Spleen (tissue), 11 donors: ENCODE data around the gene SLC39A11. TPM values are rescaled to one million over a fixed set of nuclear protein-coding genes. Genes with fewer than 3 reads are reported as not detected.

Source experiments
- DNase-seq: peaks from one replicate; pipeline ENCODE4 v3.0.0-alpha.2; 2020
- H3K27ac ChIP-seq, 8 donors: fragments of 200-600 bp; sonication (generic) in 7 of 8; 1 replicate in 4 of 8; 2 replicates in 4 of 8; pipeline versions ENCODE4 v1.5.0 to v1.8.0; 2016 to 2021; ENCODE audit warnings: inconsistent platforms in 4 of 8, mild to moderate bottlenecking in 4 of 8, moderate library complexity in 1 of 8
- H3K27me3 ChIP-seq, 7 donors: fragments of 200-600 bp; sonication (generic) in 6 of 7; replicated peaks in 1 of 7; 1 replicate in 4 of 7; 2 replicates in 3 of 7; pipeline versions ENCODE4 v1.5.0 to v1.8.0; 2016 to 2021; ENCODE audit warnings: inconsistent platforms in 3 of 7, mild to moderate bottlenecking in 1 of 7
- H3K36me3 ChIP-seq, 6 donors: fragments of 200-600 bp; sonication (generic) in 5 of 6; 1 replicate in 4 of 6; 2 replicates in 2 of 6; pipeline versions ENCODE4 v1.5.0 to v1.8.0; 2016 to 2021; ENCODE audit warnings: inconsistent platforms in 2 of 6
- H3K4me1 ChIP-seq, 6 donors: fragments of 200-600 bp; sonication (generic) in 5 of 6; 1 replicate in 3 of 6; 2 replicates in 3 of 6; pipeline versions ENCODE4 v1.5.0 to v1.8.0; 2016 to 2021; ENCODE audit warnings: inconsistent platforms in 3 of 6
- H3K4me3 ChIP-seq, 8 donors: fragments of 200-600 bp; sonication (generic) in 7 of 8; 1 replicate in 4 of 8; 2 replicates in 4 of 8; pipeline versions ENCODE4 v1.5.0 to v1.8.0; 2016 to 2021; ENCODE audit warnings: inconsistent platforms in 4 of 8, mild to moderate bottlenecking in 4 of 8, moderate library complexity in 2 of 8
- H3K9me3 ChIP-seq, 8 donors: fragments of 200-600 bp; sonication (generic) in 7 of 8; 1 replicate in 4 of 8; 2 replicates in 4 of 8; pipeline versions ENCODE4 v1.5.0 to v1.8.0; 2016 to 2021; ENCODE audit warnings: inconsistent platforms in 4 of 8
- CTCF ChIP-seq, 11 experiments: fragments of 200-600 bp in 7 of 11; fragments of 450-650 bp in 4 of 11; sonication (generic) in 4 of 11; IDR thresholded peaks in 8 of 11; conservative IDR thresholded peaks in 3 of 11; 1 replicate in 7 of 11; 2 replicates in 4 of 11; pipeline versions ENCODE4 v1.4.0 to v1.8.0; 2016 to 2021; ENCODE audit warnings: antibody characterized with exemption in 11 of 11, inconsistent platforms in 4 of 11, mild to moderate bottlenecking in 1 of 11
- POLR2A ChIP-seq, 3 donors: fragments of 450-650 bp; IDR thresholded peaks; one replicate each; pipeline ENCODE4 v1.5.1; 2017; ENCODE audit warnings: antibody characterized with exemption in 3 of 3, mild to moderate bottlenecking in 1 of 3
- POLR2AphosphoS5 ChIP-seq, 3 donors: sonication (generic); formaldehyde crosslinking; IDR thresholded peaks; one replicate each; pipeline ENCODE4 v1.5.1; 2017; ENCODE audit warnings: antibody characterized with exemption in 3 of 3
- WGBS, 5 donors: extraction: QIAGEN DNeasy Blood & Tissue Kit in 3 of 5; methylation state at CpG; one replicate each; pipeline versions ENCODE4 v1.1.5 to v1.1.7; 2013 to 2018; 5-methylcytosine and 5-hydroxymethylcytosine counted together
- intact Hi-C: fragments of 100-400 bp; cut with DNase I; formaldehyde crosslinking; loops from one replicate; pipeline ENCODE4 v1.15.0; 2023; ENCODE audit warnings: low total_unique reads
- polyA plus RNA-seq, 3 donors: library from polyadenylated mRNA; stranded (reverse); fragments of 200-250 nt; gene quantifications; one replicate each; pipeline ENCODE4 v1.2.1, GENCODE V29; 2013
- total RNA-seq, 7 donors: library from RNA; depleted of rRNA in 3 of 7; stranded (reverse); fragments of >200 nt in 3 of 7; fragmentation: NEBNext Ultra II Directional in 4 of 7; extraction: Animal tissue kit (Norgen Biotek cat#: 25700) in 4 of 7; gene quantifications; one replicate each; pipeline versions ENCODE4 v1.1.0 to v1.2.1, GENCODE V29; 2016 to 2021
- donor health status: healthy with polysubstance abuse.
- donor health status: DM: no; HTN: no; CAD: no; lungs with moderate emphysema.
- donor health status: DM: no; HTN: no; CAD: no.
- donor health status: Bipolar disorder and iron deficiency.
- donor health status: healthy.
- donor health status: DM: no; HTN: no; CAD: no.
- donor health status: DM: yes; HTN: yes; CAD: no.

SLC39A11 gene
- total and polyA plus RNA-seq, 10 donors: 4.1 to 45.2 (median 27.8) TPM

GRCh38 chr17:72700226-72700625, 392.3 kb downstream of the SLC39A11 start:
- 91 to 100% (median 97%) methylated on average over 3 of the region's 3 CpGs for WGBS, 5 donors
- Histone ChIP-seq H3K4me1 (no peaks in the 10 kb centered on the region), H3K4me3 (no peak overlapping the region), H3K27me3 (no peaks in the 10 kb centered on the region), H3K27ac (no peak overlapping the region), H3K36me3 (peaks cover 0 to 12% (median 0%) of the 10 kb centered on the region in 6 donors), H3K9me3 (no peaks in the 10 kb centered on the region)
- no peak for TF ChIP-seq POLR2AphosphoS5 (IDR thresholded peaks at IDR 0.05)
- TF ChIP-seq POLR2A (IDR thresholded peaks at IDR 0.05): no peak
- TF ChIP-seq CTCF (IDR thresholded peaks at IDR 0.05 in 8 of 11, conservative IDR thresholded peaks at IDR 0.05 in 3 of 11): no peak
- intact Hi-C loops: no loop called here
- DNase-seq: no peak

GRCh38 chr17:72699545-72699944, 392.9 kb downstream of the SLC39A11 start:
- H3K27ac ChIP-seq: no peak overlapping the region
- intact Hi-C loops: no loop called here
- peaks cover 0 to 19% (median 0%) of the 10 kb centered on the region in 6 donors for H3K36me3 ChIP-seq
- no peaks in the 10 kb centered on the region for H3K27me3 ChIP-seq
- no peaks in the 10 kb centered on the region for H3K4me1 ChIP-seq
- no peak overlapping the region for H3K4me3 ChIP-seq
- TF ChIP-seq CTCF (IDR thresholded peaks at IDR 0.05 in 8 of 11, conservative IDR thresholded peaks at IDR 0.05 in 3 of 11) (no peak), POLR2A (IDR thresholded peaks at IDR 0.05) (no peak), POLR2AphosphoS5 (IDR thresholded peaks at IDR 0.05) (no peak)
- no peaks in the 10 kb centered on the region for H3K9me3 ChIP-seq
- 89 to 96% (median 95%) methylated on average over 4 of the region's 4 CpGs for WGBS, 5 donors
- no peak for DNase-seq

GRCh38 chr17:72697602-72698146, 394.8 kb downstream of the SLC39A11 start:
- Histone ChIP-seq H3K4me1 (no peaks in the 10 kb centered on the region), H3K4me3 (no peak overlapping the region), H3K36me3 (peaks cover 0 to 26% (median 0%) of the 10 kb centered on the region in 6 donors), H3K27ac (no peak overlapping the region), H3K9me3 (no peaks in the 10 kb centered on the region), H3K27me3 (no peaks in the 10 kb centered on the region)
- no peak for TF ChIP-seq POLR2AphosphoS5 (IDR thresholded peaks at IDR 0.05)
- TF ChIP-seq POLR2A (IDR thresholded peaks at IDR 0.05): no peak
- no peak for TF ChIP-seq CTCF (IDR thresholded peaks at IDR 0.05 in 8 of 11, conservative IDR thresholded peaks at IDR 0.05 in 3 of 11)
- intact Hi-C loops: no loop called here
- no peak for DNase-seq
- 75 to 90% (median 83%) methylated on average over 9 of the region's 9 CpGs for WGBS, 5 donors

DNA sequence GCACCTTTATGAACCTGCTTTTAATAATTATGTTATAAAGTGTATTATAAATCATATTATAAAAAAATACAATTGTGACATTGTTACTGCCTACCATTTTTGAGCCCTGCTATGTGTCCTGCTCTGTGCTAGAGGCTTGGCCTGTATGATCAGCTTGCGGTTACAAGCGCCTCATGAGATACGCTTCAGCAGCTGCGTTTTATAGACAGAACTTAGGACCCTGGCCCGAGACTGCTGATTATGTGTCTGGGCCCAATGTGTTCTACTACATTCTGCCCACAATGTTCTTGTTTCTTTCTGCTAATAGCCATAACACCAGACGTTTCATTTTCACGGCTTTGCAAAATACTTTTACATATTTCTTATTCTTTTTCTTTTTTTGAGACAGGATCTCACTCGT, 395.8 kb downstream of the SLC39A11 start:
- Histone ChIP-seq H3K4me1 (no peaks in the 10 kb centered on the region), H3K4me3 (no peak overlapping the region), H3K27me3 (no peaks in the 10 kb centered on the region), H3K9me3 (no peaks in the 10 kb centered on the region), H3K27ac (no peak overlapping the region), H3K36me3 (peaks cover 0 to 26% (median 0%) of the 10 kb centered on the region in 6 donors)
- TF ChIP-seq POLR2AphosphoS5 (IDR thresholded peaks at IDR 0.05) (no peak), POLR2A (IDR thresholded peaks at IDR 0.05) (no peak), CTCF (IDR thresholded peaks at IDR 0.05 in 8 of 11, conservative IDR thresholded peaks at IDR 0.05 in 3 of 11) (no peak)
- intact Hi-C loops: no loop called here
- no peak for DNase-seq
- WGBS, 5 donors: 93 to 96% (median 94%) methylated on average over 8 of the region's 8 CpGs
